GM23248 (cell line): ENCODE results near the gene SMIM13. TPM values are rescaled to one million over a fixed set of nuclear protein-coding genes. Genes with fewer than 3 reads are reported as not detected.

Source experiments
- DNase-seq: peaks from one replicate; pipeline ENCODE4 v3.0.0-alpha.2; 2015
- H2AFZ ChIP-seq: fragments of 200-600 bp; sonication (generic); 2 replicates; pipeline ENCODE4 v1.6.1; 2016; ENCODE audit warnings: antibody characterized with exemption
- H3F3A ChIP-seq: fragments of 200-600 bp; sonication (generic); 2 replicates; pipeline ENCODE4 v1.6.1; 2016; ENCODE audit warnings: mild to moderate bottlenecking, antibody characterized with exemption, mixed run types; ENCODE audit not compliant: insufficient read depth
- H3K27ac ChIP-seq: fragments of 200-600 bp; sonication (generic); 2 replicates; pipeline ENCODE4 v1.5.1; 2016; ENCODE audit warnings: mild to moderate bottlenecking
- H3K27me3 ChIP-seq: fragments of 200-600 bp; sonication (generic); replicated peaks from 2 replicates; pipeline ENCODE4 v1.6.1; 2016; ENCODE audit warnings: mild to moderate bottlenecking; ENCODE audit not compliant: insufficient read depth
- H3K36me3 ChIP-seq: fragments of 200-600 bp; sonication (generic); 2 replicates; pipeline ENCODE4 v1.6.1; 2016; ENCODE audit warnings: low read depth, mild to moderate bottlenecking
- H3K4me1 ChIP-seq: fragments of 200-600 bp; sonication (generic); 2 replicates; pipeline ENCODE4 v1.6.1; 2016; ENCODE audit warnings: mild to moderate bottlenecking; ENCODE audit not compliant: insufficient read depth
- H3K4me2 ChIP-seq: fragments of 200-600 bp; sonication (generic); one replicate; pipeline ENCODE4 v1.6.1; 2016; ENCODE audit warnings: mild to moderate bottlenecking; ENCODE audit not compliant: unreplicated experiment
- H3K4me3 ChIP-seq: fragments of 200-600 bp; sonication (generic); 2 replicates; pipeline ENCODE4 v1.5.1; 2016; ENCODE audit warnings: mild to moderate bottlenecking
- H3K79me2 ChIP-seq: fragments of 200-600 bp; sonication (generic); 2 replicates; pipeline ENCODE4 v1.6.1; 2016; ENCODE audit warnings: mild to moderate bottlenecking; ENCODE audit not compliant: insufficient read depth
- H3K9ac ChIP-seq: fragments of 200-600 bp; sonication (generic); 2 replicates; pipeline ENCODE4 v1.6.1; 2016; ENCODE audit warnings: mild to moderate bottlenecking
- H3K9me2 ChIP-seq: fragments of 200-600 bp; sonication (generic); 2 replicates; pipeline ENCODE4 v1.6.1; 2016; ENCODE audit warnings: mixed run types, mild to moderate bottlenecking, moderate library complexity; ENCODE audit not compliant: insufficient read depth
- H3K9me3 ChIP-seq: fragments of 200-600 bp; sonication (generic); one replicate; pipeline ENCODE4 v1.6.1; 2017; ENCODE audit warnings: low read depth
- H4K20me1 ChIP-seq: fragments of 200-600 bp; sonication (generic); 2 replicates; pipeline ENCODE4 v1.6.0; 2016; ENCODE audit not compliant: insufficient read depth
- EZH2 ChIP-seq: fragments of 200-600 bp; sonication (generic); IDR thresholded peaks from 2 replicates; pipeline ENCODE4 v1.6.1; 2018; ENCODE audit warnings: antibody characterized with exemption, mild to moderate bottlenecking; ENCODE audit not compliant: insufficient read depth, poor library complexity, severe bottlenecking
- EZH2phosphoT487 ChIP-seq: fragments of 200-600 bp; sonication (generic); IDR thresholded peaks from 2 replicates; pipeline ENCODE4 v1.6.1; 2018; ENCODE audit warnings: antibody characterized with exemption, moderate library complexity, mild to moderate bottlenecking, low read depth; ENCODE audit not compliant: insufficient read depth
- WGBS, 2 experiments: methylation state at CpG; one replicate each; pipeline ENCODE4 v1.1.6; 2015 to 2017; ENCODE audit warnings: low lambda C conversion rate in 2 of 2, low coverage in 1 of 2; ENCODE audit errors: missing lambda C conversion rate in 2 of 2; 5-methylcytosine and 5-hydroxymethylcytosine counted together
- in situ Hi-C: fragments of 300-500 bp; cut with MboI; formaldehyde crosslinking; loops from 2 replicates; pipeline ENCODE4 v1.15.0; 2020
- polyA plus RNA-seq: library from polyadenylated mRNA; unstranded; fragments of >200 nt; fragmentation: Nextera tagmentation; extraction: Ambion mirVana; gene quantifications from 2 replicates; pipeline ENCODE4 v1.2.1, GENCODE V29; 2016
- total RNA-seq: library from RNA; depleted of rRNA; stranded (reverse); fragments of >200 nt; shearing (Covaris generic); gene quantifications from 2 replicates; pipeline ENCODE4 v1.2.3, GENCODE V29; 2014

SMIM13 gene
- total and polyA plus RNA-seq, 2 experiments from 2014 or later, result 5.1 to 11.3 TPM

DNA sequence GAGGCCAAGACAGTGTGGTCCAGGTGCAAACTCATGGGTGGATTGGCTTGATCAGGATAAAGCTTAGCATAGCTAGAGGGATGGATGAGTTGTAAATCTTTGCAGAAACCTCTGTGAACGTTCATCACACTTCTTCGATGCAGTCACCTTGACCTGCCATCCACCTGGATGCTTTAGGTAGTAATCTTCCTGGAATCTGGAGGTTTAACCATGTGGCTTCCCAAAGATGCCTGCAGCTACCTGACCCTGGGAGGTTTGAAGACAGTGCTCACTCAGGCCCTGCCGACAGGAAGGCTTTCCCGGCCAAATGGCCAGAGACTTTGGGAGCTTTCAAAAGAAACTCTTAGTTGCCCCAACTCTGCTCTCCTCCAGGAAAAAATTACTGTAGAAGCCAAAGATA, 73.3 kb downstream of the SMIM13 start:
- no peak overlapping the region for H3K4me2 ChIP-seq
- H3K36me3 ChIP-seq, result no peaks in the 10 kb centered on the region
- no peak overlapping the region for H3K27ac ChIP-seq
- no peaks in the 10 kb centered on the region for H3K79me2 ChIP-seq
- no peak overlapping the region for H2AFZ ChIP-seq
- in situ Hi-C loops, result loop anchor here (10.0 kb wide), 1 partner anchor 318 kb away; no protein-coding TSS in a partner anchor
- no peak overlapping the region for H3K9ac ChIP-seq
- no peaks in the 10 kb centered on the region for H3F3A ChIP-seq
- H3K4me1 ChIP-seq, result no peaks in the 10 kb centered on the region
- no peak for DNase-seq
- no peaks in the 10 kb centered on the region for H4K20me1 ChIP-seq
- TF ChIP-seq EZH2phosphoT487 (no peak), EZH2 (no peak)
- 89 to 90% methylated on average over 4 of the region's 4 CpGs for WGBS, 2 experiments
- H3K4me3 ChIP-seq, result no peak overlapping the region
- H3K27me3 ChIP-seq, result no peaks in the 10 kb centered on the region
- H3K9me3 ChIP-seq, result no peaks in the 10 kb centered on the region
- no peaks in the 10 kb centered on the region for H3K9me2 ChIP-seq

GRCh38 chr6:11168091-11168635, 74.5 kb downstream of the SMIM13 start:
- WGBS, 2 experiments, result 54 to 56% methylated on average over 7 of the region's 7 CpGs
- Histone ChIP-seq H4K20me1 (no peaks in the 10 kb centered on the region), H3K4me1 (no peaks in the 10 kb centered on the region), H3K36me3 (no peaks in the 10 kb centered on the region), H3F3A (no peaks in the 10 kb centered on the region), H3K27ac (no peak overlapping the region), H3K9me2 (no peaks in the 10 kb centered on the region), H3K79me2 (no peaks in the 10 kb centered on the region), H3K9ac (no peak overlapping the region), H3K4me2 (no peak overlapping the region), H3K27me3 (no peaks in the 10 kb centered on the region), H3K4me3 (no peak overlapping the region), H3K9me3 (no peaks in the 10 kb centered on the region), H2AFZ (no peak overlapping the region)
- DNase-seq, result no peak
- TF ChIP-seq EZH2phosphoT487 (no peak), EZH2 (no peak)
- in situ Hi-C loops, result loop anchor here (10.0 kb wide), 1 partner anchor 317 kb away; no protein-coding TSS in a partner anchor

- no peak for DNase-seq
- Histone ChIP-seq H3K4me1 (no peaks in the 10 kb centered on the region), H3K9me2 (no peaks in the 10 kb centered on the region), H3K9me3 (no peaks in the 10 kb centered on the region), H2AFZ (no peak overlapping the region), H3F3A (no peaks in the 10 kb centered on the region), H4K20me1 (no peaks in the 10 kb centered on the region), H3K4me3 (no peak overlapping the region), H3K9ac (no peak overlapping the region), H3K4me2 (no peak overlapping the region), H3K36me3 (no peaks in the 10 kb centered on the region), H3K79me2 (no peaks in the 10 kb centered on the region), H3K27me3 (no peaks in the 10 kb centered on the region), H3K27ac (no peak overlapping the region)
- 94 to 95% methylated on average over 13 of the region's 13 CpGs for WGBS, 2 experiments
- in situ Hi-C loops, result no loop called here
- TF ChIP-seq EZH2 (no peak), EZH2phosphoT487 (no peak)
Observed at GRCh38 chr6:11171952-11172351, 78.3 kb downstream of the SMIM13 start.

DNA sequence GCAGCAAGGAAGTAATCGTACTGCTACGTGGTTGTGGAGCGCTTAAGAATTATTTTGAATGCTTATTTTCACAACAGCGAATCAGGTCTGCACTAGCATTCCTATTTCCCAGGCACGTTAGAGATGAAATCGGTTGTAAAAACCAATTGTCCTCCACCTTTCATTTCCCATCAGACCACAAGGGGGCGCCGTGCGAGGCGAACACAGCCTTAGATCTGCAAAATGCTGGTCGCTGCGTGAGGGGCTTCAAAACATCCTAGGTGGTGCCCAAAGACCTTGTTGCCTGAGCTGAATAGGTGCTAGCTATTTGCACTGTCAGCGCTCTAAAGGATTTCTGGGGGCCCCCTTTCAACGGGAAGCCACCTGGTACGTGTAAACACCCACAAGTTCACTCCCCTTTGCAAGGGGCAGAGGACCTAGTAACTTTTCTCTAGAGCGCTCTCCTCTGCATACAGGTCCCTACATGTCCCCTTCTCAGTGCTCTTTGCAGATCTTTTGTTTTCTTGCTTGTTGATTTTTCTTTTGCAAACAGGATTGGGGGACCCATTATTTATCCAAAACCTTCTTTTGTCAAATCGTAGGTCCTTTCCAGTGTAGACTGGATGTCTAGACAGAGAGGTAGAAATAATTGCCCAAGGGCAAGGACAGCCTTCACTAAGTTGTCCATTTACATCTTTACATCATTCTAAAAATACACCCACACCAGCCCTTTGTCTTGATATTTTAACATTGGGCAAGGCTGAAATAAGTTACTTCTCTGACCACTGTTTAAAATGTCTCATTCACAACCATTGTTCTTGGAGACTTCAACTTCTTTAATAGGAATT, 79.1 kb downstream of the SMIM13 start:
- WGBS, 2 experiments, result 35 to 36% methylated on average over 17 of the region's 17 CpGs
- Histone ChIP-seq H2AFZ (no peak overlapping the region), H3K79me2 (no peaks in the 10 kb centered on the region), H3F3A (no peaks in the 10 kb centered on the region), H3K9me3 (no peaks in the 10 kb centered on the region), H3K27ac (no peak overlapping the region), H3K4me2 (no peak overlapping the region), H3K9me2 (no peaks in the 10 kb centered on the region), H4K20me1 (no peaks in the 10 kb centered on the region), H3K27me3 (no peaks in the 10 kb centered on the region), H3K4me1 (no peaks in the 10 kb centered on the region), H3K36me3 (no peaks in the 10 kb centered on the region), H3K9ac (no peak overlapping the region), H3K4me3 (no peak overlapping the region)
- in situ Hi-C loops, result no loop called here
- TF ChIP-seq EZH2 (no peak), EZH2phosphoT487 (no peak)
- peak; percentile 50 for DNase-seq
